NCI-H2227 (cell line): ENCODE measurements around the gene EIF2B5.

Experiments used
- DNase-seq: peaks from one replicate; lab custom pipeline; 2025; ENCODE audit not compliant: unreplicated experiment; lab: John Stamatoyannopoulos, UW

Gene EIF2B5

DNA sequence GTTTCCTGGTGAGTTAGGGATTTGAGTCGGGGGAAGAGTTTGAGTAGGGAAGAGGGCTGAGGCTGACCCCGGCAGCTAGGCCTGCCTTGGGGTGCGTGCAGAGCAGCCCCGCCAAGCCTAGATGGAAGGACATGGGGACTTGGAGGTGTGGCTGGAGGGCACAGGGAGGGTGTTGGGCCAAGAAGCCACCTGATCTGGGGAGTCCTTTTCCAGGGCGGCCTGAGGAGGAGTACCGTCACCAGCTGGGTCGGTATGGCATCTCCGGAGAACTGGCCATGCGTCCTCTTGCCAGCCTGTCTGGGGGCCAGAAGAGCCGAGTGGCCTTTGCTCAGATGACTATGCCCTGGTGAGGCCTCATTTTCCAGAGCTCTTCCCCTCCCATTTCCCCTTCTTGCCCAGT, 57.7 kb downstream of the EIF2B5 start:
- DNase-seq, result no peak

DNA sequence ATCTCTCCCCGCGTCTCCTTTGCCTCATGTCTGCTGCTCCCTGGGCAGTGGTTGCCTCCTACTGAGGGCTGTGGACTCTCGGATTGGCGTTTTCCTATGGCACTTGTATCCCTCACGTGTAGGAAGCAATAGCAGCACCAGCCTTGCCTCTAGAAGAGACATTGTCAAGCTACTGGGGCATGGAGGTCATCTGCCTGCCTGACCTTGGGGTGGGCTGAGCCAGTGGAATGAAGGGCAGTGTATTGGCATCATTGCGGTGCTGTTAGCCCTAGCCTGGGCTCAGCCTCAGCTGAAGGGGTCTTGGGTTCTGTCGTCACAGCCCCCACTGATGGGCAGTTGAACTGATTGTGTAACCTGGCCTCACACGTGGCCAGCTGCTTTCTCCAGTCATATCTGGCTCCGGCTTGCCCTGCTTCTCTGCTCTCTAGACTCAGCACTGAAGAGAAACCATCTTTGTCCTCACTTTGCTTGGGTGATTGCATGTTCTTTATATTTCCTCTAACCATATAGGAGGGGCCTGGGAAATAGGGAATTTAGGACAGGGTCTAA, 58.9 kb downstream of the EIF2B5 start:
- DNase-seq, result no peak
